GM23338 (cell line): Measurements from ENCODE around the gene RAB41. TPM values are rescaled to one million over a fixed set of nuclear protein-coding genes. Genes with fewer than 3 reads are reported as not detected.

ENCODE experiments used
- ATAC-seq: fragments of 200-7000 bp; cut with Tn5 transposase; 3 replicates; pipeline ENCODE4 v1.9.1; 2020
- DNase-seq: peaks from one replicate; pipeline ENCODE4 v3.0.0-alpha.2; 2015; ENCODE audit warnings: low spot score
- H2AFZ ChIP-seq: fragments of 200-600 bp; sonication (generic); 2 replicates; pipeline ENCODE4 v1.8.0; 2016; ENCODE audit warnings: antibody characterized with exemption, mild to moderate bottlenecking, moderate library complexity
- H3F3A ChIP-seq: fragments of 200-600 bp; sonication (generic); replicated peaks from 2 replicates; pipeline ENCODE4 v1.8.0; 2017; ENCODE audit warnings: antibody characterized with exemption, mixed run types, low read depth
- H3K27ac ChIP-seq: fragments of 200-600 bp; sonication (generic); 2 replicates; pipeline ENCODE4 v1.6.1; 2016; ENCODE audit warnings: low read depth
- H3K27me3 ChIP-seq: fragments of 200-600 bp; sonication (generic); 2 replicates; pipeline ENCODE4 v1.8.0; 2016; ENCODE audit warnings: mild to moderate bottlenecking, mixed run types, moderate library complexity; ENCODE audit not compliant: insufficient read depth
- H3K36me3 ChIP-seq: fragments of 200-600 bp; sonication (generic); 2 replicates; pipeline ENCODE4 v1.8.0; 2016; ENCODE audit warnings: mild to moderate bottlenecking; ENCODE audit not compliant: insufficient read depth
- H3K4me1 ChIP-seq: fragments of 200-600 bp; sonication (generic); 2 replicates; pipeline ENCODE4 v1.8.0; 2016; ENCODE audit warnings: mild to moderate bottlenecking, moderate library complexity; ENCODE audit not compliant: insufficient read depth
- H3K4me2 ChIP-seq: fragments of 200-600 bp; sonication (generic); 2 replicates; pipeline ENCODE4 v1.7.1; 2017; ENCODE audit warnings: mixed run types
- H3K4me3 ChIP-seq: fragments of 200-600 bp; sonication (generic); 2 replicates; pipeline ENCODE4 v1.6.1; 2016; ENCODE audit warnings: mixed run types
- H3K79me2 ChIP-seq: fragments of 200-600 bp; sonication (generic); replicated peaks from 2 replicates; pipeline ENCODE4 v1.8.0; 2017; ENCODE audit warnings: mild to moderate bottlenecking; ENCODE audit not compliant: insufficient read depth
- H3K9me2 ChIP-seq: fragments of 200-600 bp; sonication (generic); 2 replicates; pipeline ENCODE4 v1.8.0; 2017; ENCODE audit not compliant: insufficient read depth
- H4K20me1 ChIP-seq: fragments of 200-600 bp; sonication (generic); replicated peaks from 2 replicates; pipeline ENCODE4 v1.8.0; 2017; ENCODE audit warnings: mild to moderate bottlenecking; ENCODE audit not compliant: insufficient read depth
- H3K27ac Mint-ChIP-seq: 2 replicates; pipeline ENCODE4 v1.8.0; 2020; ENCODE audit warnings: inconsistent platforms, mild to moderate bottlenecking, moderate library complexity, mixed read lengths
- H3K27me3 Mint-ChIP-seq: 3 replicates; pipeline ENCODE4 v1.8.0; 2022; ENCODE audit warnings: low read depth, mild to moderate bottlenecking, moderate library complexity, mixed read lengths, inconsistent platforms; ENCODE audit not compliant: insufficient read depth, poor library complexity
- H3K36me3 Mint-ChIP-seq: 3 replicates; pipeline ENCODE4 v1.8.0; 2021; ENCODE audit warnings: low read depth, mild to moderate bottlenecking, inconsistent platforms, moderate library complexity, mixed read lengths
- H3K4me1 Mint-ChIP-seq: 3 replicates; pipeline ENCODE4 v1.8.0; 2020; ENCODE audit warnings: mild to moderate bottlenecking, inconsistent platforms, mixed read lengths
- H3K4me3 Mint-ChIP-seq: 3 replicates; pipeline ENCODE4 v1.8.0; 2021; ENCODE audit warnings: moderate library complexity, mild to moderate bottlenecking, inconsistent platforms, mixed read lengths
- H3K9me3 Mint-ChIP-seq: 3 replicates; pipeline ENCODE4 v1.8.0; 2020; ENCODE audit warnings: moderate library complexity, mild to moderate bottlenecking, inconsistent platforms, mixed read lengths
- CTCF ChIP-seq, 2 experiments: fragments of 200-600 bp in 1 of 2; sonication (generic) in 1 of 2; conservative IDR thresholded peaks; 2 replicates each; pipeline versions ENCODE4 v1.5.1 to v1.6.1; 2016 to 2017; ENCODE audit warnings: antibody characterized with exemption in 2 of 2, low read depth in 2 of 2, mild to moderate bottlenecking in 2 of 2, moderate library complexity in 1 of 2
- EZH2phosphoT487 ChIP-seq: fragments of 200-600 bp; sonication (generic); IDR thresholded peaks from one replicate; pipeline ENCODE4 v1.8.1; 2018; ENCODE audit warnings: antibody characterized with exemption; ENCODE audit not compliant: unreplicated experiment
- POLR2AphosphoS5 ChIP-seq: IDR thresholded peaks from 2 replicates; pipeline ENCODE4 v1.6.1; 2016; ENCODE audit warnings: antibody characterized with exemption, low read depth
- REST ChIP-seq: IDR thresholded peaks from one replicate; pipeline ENCODE4 v1.6.1; 2018; ENCODE audit warnings: antibody characterized with exemption; ENCODE audit not compliant: unreplicated experiment
- STAT1 ChIP-seq: IDR thresholded peaks from one replicate; pipeline ENCODE4 v1.6.1; 2016; ENCODE audit warnings: antibody characterized with exemption; ENCODE audit not compliant: unreplicated experiment
- polyA plus RNA-seq: library from polyadenylated mRNA; unstranded; fragments of >200 nt; fragmentation: Nextera tagmentation; extraction: Ambion mirVana; gene quantifications from 2 replicates; pipeline ENCODE4 v1.2.1, GENCODE V29; 2016
- total RNA-seq: library from RNA; depleted of rRNA; stranded (reverse); fragments of >200 nt; shearing (Covaris generic); gene quantifications from 2 replicates; pipeline ENCODE4 v1.2.3, GENCODE V29; 2014

The RAB41 gene
- total and polyA plus RNA-seq, 2 experiments from 2014 or later = not detected

- H3K4me3 ChIP-seq = no peak overlapping the region
- no peaks in the 10 kb centered on the region for H3K79me2 ChIP-seq
- no peaks in the 10 kb centered on the region for H3K36me3 ChIP-seq
- H3K27ac Mint-ChIP-seq = no peak overlapping the region
- H3K27me3 ChIP-seq = no peaks in the 10 kb centered on the region
- H3K9me2 ChIP-seq = no peaks in the 10 kb centered on the region
- H3K9me3 Mint-ChIP-seq = no peaks in the 10 kb centered on the region
- peak; percentile 75 for DNase-seq
- H4K20me1 ChIP-seq = no peaks in the 10 kb centered on the region
- H3K4me3 Mint-ChIP-seq = no peak overlapping the region
- no peaks in the 10 kb centered on the region for H3F3A ChIP-seq
- no peak overlapping the region for H2AFZ ChIP-seq
- peaks cover 8% of the 10 kb centered on the region for H3K4me1 Mint-ChIP-seq
- TF ChIP-seq EZH2phosphoT487 = no peak
- peak; percentile 61 to 76 for TF ChIP-seq CTCF (conservative IDR thresholded peaks at IDR 0.05; ENCODE audit: low read depth in 2 of 2)
- TF ChIP-seq STAT1 = no peak
- H3K4me2 ChIP-seq = no peak overlapping the region
- H3K27ac ChIP-seq = no peak overlapping the region
- no peaks in the 10 kb centered on the region for H3K36me3 Mint-ChIP-seq
- H3K27me3 Mint-ChIP-seq = peaks cover 2% of the 10 kb centered on the region
- no peaks in the 10 kb centered on the region for H3K4me1 ChIP-seq
- ATAC-seq = peak; percentile 99
These were observed 18.9 kb upstream of the RAB41 start for GRCh38 chrX:70262952-70263567.

GRCh38 chrX:70264784-70265183, 17.2 kb upstream of the RAB41 start:
- no peaks in the 10 kb centered on the region for H3K79me2 ChIP-seq
- H3K27me3 Mint-ChIP-seq = peaks cover 2% of the 10 kb centered on the region
- peaks cover 8% of the 10 kb centered on the region for H3K4me1 Mint-ChIP-seq
- no peak for TF ChIP-seq POLR2AphosphoS5
- TF ChIP-seq REST = peak; percentile 70
- DNase-seq = peak; percentile 21
- no peaks in the 10 kb centered on the region for H3K4me1 ChIP-seq
- no peak for ATAC-seq
- no peaks in the 10 kb centered on the region for H3K36me3 Mint-ChIP-seq
- H3K4me2 ChIP-seq = no peak overlapping the region
- H3F3A ChIP-seq = no peaks in the 10 kb centered on the region
- H2AFZ ChIP-seq = no peak overlapping the region
- no peaks in the 10 kb centered on the region for H3K27me3 ChIP-seq
- no peaks in the 10 kb centered on the region for H4K20me1 ChIP-seq
- H3K4me3 Mint-ChIP-seq = no peak overlapping the region
- H3K36me3 ChIP-seq = no peaks in the 10 kb centered on the region
- no peak overlapping the region for H3K27ac Mint-ChIP-seq
- no peaks in the 10 kb centered on the region for H3K9me2 ChIP-seq
- H3K9me3 Mint-ChIP-seq = no peaks in the 10 kb centered on the region
- H3K27ac ChIP-seq = no peak overlapping the region
- H3K4me3 ChIP-seq = no peak overlapping the region
